ENCODE data around the gene TSHZ1.

GRCh38 chr18:75248426-75249174, 38.0 kb downstream of the TSHZ1 start:
- no peak for TF ChIP-seq POLR2AphosphoS5 (IDR thresholded peaks at IDR 0.05; ENCODE audit: low read depth)
- no peak for TF ChIP-seq CTCF (conservative IDR thresholded peaks at IDR 0.05; ENCODE audit: low read depth in 2 of 2)
- no peak for TF ChIP-seq EZH2 (IDR thresholded peaks at IDR 0.05; ENCODE audit: low read depth, unreplicated experiment)
- TF ChIP-seq REST (IDR thresholded peaks at IDR 0.05; ENCODE audit: unreplicated experiment) = no peak
- TF ChIP-seq EZH2phosphoT487 (IDR thresholded peaks at IDR 0.05; ENCODE audit: unreplicated experiment) = no peak
- TF ChIP-seq CREB1 (CRISPR knock-in tag; IDR thresholded peaks at IDR 0.05; ENCODE audit: low read depth) = no peak
- TF ChIP-seq ZNF114 (CRISPR knock-in tag; IDR thresholded peaks at IDR 0.05) = no peak
- TF ChIP-seq NANOG (IDR thresholded peaks at IDR 0.05; ENCODE audit: borderline replicate concordance) = no peak
- TF ChIP-seq JUNB (IDR thresholded peaks at IDR 0.05; ENCODE audit: unreplicated experiment) = no peak

Measured in GM23338 (cell line).